Fibroblast of lung (primary cell): ENCODE results near the gene ERCC6L. TPM values are rescaled to one million over a fixed set of nuclear protein-coding genes. Genes with fewer than 3 reads are reported as not detected.
A peak's percentile ranks its signal among the peaks of the same experiment; 100 is the strongest.

ENCODE experiments used
- DNase-seq, 2 donors: peaks; one replicate each; pipeline versions ENCODE4 v3.0.0 to v3.0.0-alpha.2; 2010; ENCODE audit warnings: low read depth in 2 of 2
- H2AFZ ChIP-seq: 2 replicates; pipeline ENCODE4 v1.5.1; 2012; ENCODE audit warnings: low read length, control low read depth, inconsistent platforms
- H3K27ac ChIP-seq: 2 replicates; pipeline ENCODE4 v1.5.1; 2011; ENCODE audit warnings: low read length, control low read depth; ENCODE audit not compliant: insufficient read depth
- H3K27me3 ChIP-seq: 2 replicates; pipeline ENCODE4 v1.5.1; 2011; ENCODE audit warnings: mild to moderate bottlenecking, low read length; ENCODE audit not compliant: control insufficient read depth, insufficient read depth
- H3K36me3 ChIP-seq: 2 replicates; pipeline ENCODE4 v1.5.1; 2011; ENCODE audit warnings: low read length; ENCODE audit not compliant: control insufficient read depth, insufficient read depth
- H3K4me1 ChIP-seq: 2 replicates; pipeline ENCODE4 v1.5.1; 2011; ENCODE audit warnings: low read length; ENCODE audit not compliant: control insufficient read depth, insufficient read depth; ENCODE audit errors: extremely low read depth
- H3K4me2 ChIP-seq: 2 replicates; pipeline ENCODE4 v1.5.1; 2011; ENCODE audit warnings: low read length, control low read depth; ENCODE audit not compliant: insufficient read depth; ENCODE audit errors: extremely low read depth
- H3K4me3 ChIP-seq, 4 experiments: fragments of 200-600 bp in 1 of 4; sonication (generic) in 1 of 4; replicated peaks in 1 of 4; 2 replicates each; pipeline ENCODE4 v1.5.1; 2011 to 2016; ENCODE audit warnings: low read length in 4 of 4, low read depth in 3 of 4, mild to moderate bottlenecking in 3 of 4, control low read depth in 2 of 4, inconsistent platforms in 1 of 4, mixed read lengths in 1 of 4; ENCODE audit not compliant: insufficient read depth in 1 of 4; ENCODE audit errors: control extremely low read depth in 1 of 4
- H3K79me2 ChIP-seq: 2 replicates; pipeline ENCODE4 v1.5.1; 2012; ENCODE audit warnings: mild to moderate bottlenecking, low read length, inconsistent platforms; ENCODE audit not compliant: control insufficient read depth, insufficient read depth
- H3K9ac ChIP-seq: 2 replicates; pipeline ENCODE4 v1.5.1; 2011; ENCODE audit warnings: mild to moderate bottlenecking, low read length, control low read depth; ENCODE audit not compliant: insufficient read depth
- H3K9me3 ChIP-seq: 2 replicates; pipeline ENCODE4 v1.5.1; 2012; ENCODE audit warnings: low read depth, low read length; ENCODE audit not compliant: control insufficient read depth, insufficient read depth
- H4K20me1 ChIP-seq: 2 replicates; pipeline ENCODE4 v1.5.1; 2011; ENCODE audit warnings: low read length; ENCODE audit not compliant: control insufficient read depth, insufficient read depth; ENCODE audit errors: extremely low read depth
- CTCF ChIP-seq, 2 donors: IDR thresholded peaks in 1 of 2; conservative IDR thresholded peaks in 1 of 2; 1 replicate in 1 of 2; 2 replicates in 1 of 2; pipeline ENCODE4 v1.5.1; 2011 to 2012; ENCODE audit warnings: low read length in 2 of 2, control low read depth in 1 of 2, inconsistent platforms in 1 of 2, low read depth in 1 of 2, mild to moderate bottlenecking in 1 of 2
- EZH2 ChIP-seq: IDR thresholded peaks from 2 replicates; pipeline ENCODE4 v1.5.1; 2012; ENCODE audit warnings: low read length, control low read depth, mild to moderate bottlenecking; ENCODE audit errors: missing control alignments
- polyA plus RNA-seq, 2 donors: library from polyadenylated mRNA; depleted of rRNA in 1 of 2; stranded (reverse) in 1 of 2; unstranded in 1 of 2; fragments of >200 nt; gene quantifications; 2 replicates each; pipeline ENCODE4 v1.2.1, GENCODE V29; 2011 to 2012; ENCODE audit warnings: missing spikeins in 1 of 2
- total RNA-seq: library from RNA; depleted of rRNA; stranded (reverse); fragments of >200 nt; gene quantifications from 2 replicates; pipeline ENCODE4 v1.2.1, GENCODE V29; 2014

ERCC6L gene
- total and polyA plus RNA-seq, 2 donors (not counting 1 experiment from before 2014, with no cell fraction given), result 0.66 to 1.7 TPM

GRCh38 chrX:72276478-72276953, 37.7 kb upstream of the ERCC6L start:
- Histone ChIP-seq H3K9me3 (no peaks in the 10 kb centered on the region), H3K4me3 (peak overlapping the region; percentile 83 to 96 (median 88)), H4K20me1 (peaks cover 7% of the 10 kb centered on the region), H2AFZ (no peak overlapping the region), H3K27me3 (peaks cover 2% of the 10 kb centered on the region), H3K4me1 (peaks cover 7% of the 10 kb centered on the region), H3K79me2 (peaks cover 38% of the 10 kb centered on the region), H3K4me2 (peak overlapping the region; percentile 80), H3K36me3 (peaks cover 21% of the 10 kb centered on the region), H3K27ac (peak overlapping the region; percentile 88), H3K9ac (peak overlapping the region; percentile 87)
- no peak for DNase-seq
- TF ChIP-seq EZH2 (no peak), CTCF (conservative IDR thresholded peaks at IDR 0.05 in 1 of 2, IDR thresholded peaks at IDR 0.05 in 1 of 2; ENCODE audit: low read depth in 1 of 2, low read length in 2 of 2) (no peak)

- no peak overlapping the region for H3K9ac ChIP-seq
- peaks cover 2% of the 10 kb centered on the region for H3K27me3 ChIP-seq
- no peak overlapping the region for H2AFZ ChIP-seq
- H3K4me2 ChIP-seq, result peak overlapping the region; percentile 80
- peak overlapping the region; percentile 83 to 96 (median 88) for H3K4me3 ChIP-seq
- H3K79me2 ChIP-seq, result peaks cover 38% of the 10 kb centered on the region
- H3K4me1 ChIP-seq, result peaks cover 15% of the 10 kb centered on the region
- no peaks in the 10 kb centered on the region for H3K9me3 ChIP-seq
- H3K27ac ChIP-seq, result no peak overlapping the region
- H3K36me3 ChIP-seq, result peaks cover 25% of the 10 kb centered on the region
- peaks cover 7% of the 10 kb centered on the region for H4K20me1 ChIP-seq
- DNase-seq, result peak in 1 of 2 donors; percentile 56
- TF ChIP-seq CTCF (conservative IDR thresholded peaks at IDR 0.05 in 1 of 2, IDR thresholded peaks at IDR 0.05 in 1 of 2; ENCODE audit: low read depth in 1 of 2, low read length in 2 of 2) (no peak), EZH2 (no peak)
Measured at GRCh38 chrX:72274526-72274925, 35.7 kb upstream of the ERCC6L start.

- H3K9ac ChIP-seq, result no peak overlapping the region
- H3K27ac ChIP-seq, result no peak overlapping the region
- H4K20me1 ChIP-seq, result peaks cover 7% of the 10 kb centered on the region
- no peak overlapping the region for H2AFZ ChIP-seq
- peaks cover 25% of the 10 kb centered on the region for H3K36me3 ChIP-seq
- H3K4me2 ChIP-seq, result peak overlapping the region; percentile 80
- peak overlapping the region in 1 of 4 experiments; percentile 96 for H3K4me3 ChIP-seq
- peaks cover 15% of the 10 kb centered on the region for H3K4me1 ChIP-seq
- no peak for DNase-seq
- peaks cover 38% of the 10 kb centered on the region for H3K79me2 ChIP-seq
- no peaks in the 10 kb centered on the region for H3K9me3 ChIP-seq
- no peaks in the 10 kb centered on the region for H3K27me3 ChIP-seq
- TF ChIP-seq CTCF (conservative IDR thresholded peaks at IDR 0.05 in 1 of 2, IDR thresholded peaks at IDR 0.05 in 1 of 2; ENCODE audit: low read depth in 1 of 2, low read length in 2 of 2), result no peak
- no peak for TF ChIP-seq EZH2
Measured at GRCh38 chrX:72273718-72274117, 34.9 kb upstream of the ERCC6L start.
